Measurements from ENCODE around the gene VAMP4.

- TF ChIP-seq CTCF (IDR thresholded peaks at IDR 0.05) (no peak), POLR2A (IDR thresholded peaks at IDR 0.05) (no peak)
Observed at GRCh38 chr1:171666114-171666769, 75.6 kb downstream of the VAMP4 start.
